Calu3 (cell line): ENCODE data around the gene BMP6. TPM values are rescaled to one million over a fixed set of nuclear protein-coding genes. Genes with fewer than 3 reads are reported as not detected.

Experiments used
- BruUV-seq: library from RNA; stranded (reverse); fragments of 400-500 nt; replicated peaks from 2 replicates; lab custom pipeline; 2021; lab: Mats Ljungman, UMichigan
- CTCF ChIA-PET: fragments of 300-600 bp; sonication (Branson Sonifier 250); formaldehyde crosslinking; loops from one replicate; lab custom pipeline; 2022; ENCODE audit warnings: antibody characterized with exemption; lab: Charles Lee
- DNase-seq: peaks from one replicate; pipeline ENCODE4 v3.0.0; 2022
- H3K27ac Mint-ChIP-seq: one replicate; pipeline ENCODE4 v1.8.0; 2022; ENCODE audit warnings: mixed read lengths; ENCODE audit not compliant: unreplicated experiment
- H3K27me3 Mint-ChIP-seq: one replicate; pipeline ENCODE4 v1.8.0; 2022; ENCODE audit warnings: mixed read lengths; ENCODE audit not compliant: unreplicated experiment
- H3K36me3 Mint-ChIP-seq: one replicate; pipeline ENCODE4 v1.8.0; 2022; ENCODE audit warnings: mild to moderate bottlenecking, moderate library complexity, mixed read lengths; ENCODE audit not compliant: insufficient read depth, unreplicated experiment
- H3K4me1 Mint-ChIP-seq: one replicate; pipeline ENCODE4 v1.8.0; 2022; ENCODE audit warnings: mild to moderate bottlenecking, low read depth, mixed read lengths; ENCODE audit not compliant: unreplicated experiment
- H3K4me3 Mint-ChIP-seq: one replicate; pipeline ENCODE4 v1.8.0; 2022; ENCODE audit warnings: mild to moderate bottlenecking, low read depth, moderate library complexity, mixed read lengths; ENCODE audit not compliant: unreplicated experiment
- H3K9me3 Mint-ChIP-seq: one replicate; pipeline ENCODE4 v1.8.0; 2022; ENCODE audit warnings: low read depth, mixed read lengths; ENCODE audit not compliant: unreplicated experiment
- intact Hi-C: fragments of 100-400 bp; cut with micrococcal nuclease; formaldehyde crosslinking; loops from one replicate; pipeline ENCODE4 v1.10.0; 2022; ENCODE audit not compliant: unreplicated experiment
- total RNA-seq: library from RNA; stranded (reverse); gene quantifications from 2 replicates; pipeline ENCODE4 v1.2.3, GENCODE V29; 2022
- TF ChIP-seq, protein P1 (sequence below): fragments of 200-600 bp; IDR thresholded peaks from one replicate; pipeline ENCODE4 v1.8.0; 2022; ENCODE audit warnings: antibody characterized with exemption; ENCODE audit not compliant: unreplicated experiment

Gene BMP6
- total RNA-seq, 1 experiment from 2014 or later, result 0.17 TPM

GRCh38 chr6:7719364-7719850 lies 6.5 kb upstream of the BMP6 start:
- peaks cover 23% of the 10 kb centered on the region for H3K27me3 Mint-ChIP-seq
- TF ChIP-seq, protein P1, sequence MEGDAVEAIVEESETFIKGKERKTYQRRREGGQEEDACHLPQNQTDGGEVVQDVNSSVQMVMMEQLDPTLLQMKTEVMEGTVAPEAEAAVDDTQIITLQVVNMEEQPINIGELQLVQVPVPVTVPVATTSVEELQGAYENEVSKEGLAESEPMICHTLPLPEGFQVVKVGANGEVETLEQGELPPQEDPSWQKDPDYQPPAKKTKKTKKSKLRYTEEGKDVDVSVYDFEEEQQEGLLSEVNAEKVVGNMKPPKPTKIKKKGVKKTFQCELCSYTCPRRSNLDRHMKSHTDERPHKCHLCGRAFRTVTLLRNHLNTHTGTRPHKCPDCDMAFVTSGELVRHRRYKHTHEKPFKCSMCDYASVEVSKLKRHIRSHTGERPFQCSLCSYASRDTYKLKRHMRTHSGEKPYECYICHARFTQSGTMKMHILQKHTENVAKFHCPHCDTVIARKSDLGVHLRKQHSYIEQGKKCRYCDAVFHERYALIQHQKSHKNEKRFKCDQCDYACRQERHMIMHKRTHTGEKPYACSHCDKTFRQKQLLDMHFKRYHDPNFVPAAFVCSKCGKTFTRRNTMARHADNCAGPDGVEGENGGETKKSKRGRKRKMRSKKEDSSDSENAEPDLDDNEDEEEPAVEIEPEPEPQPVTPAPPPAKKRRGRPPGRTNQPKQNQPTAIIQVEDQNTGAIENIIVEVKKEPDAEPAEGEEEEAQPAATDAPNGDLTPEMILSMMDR, result no peak
- no peaks in the 10 kb centered on the region for H3K9me3 Mint-ChIP-seq
- no peaks in the 10 kb centered on the region for H3K4me1 Mint-ChIP-seq
- DNase-seq, result no peak
- no peaks in the 10 kb centered on the region for H3K36me3 Mint-ChIP-seq
- CTCF ChIA-PET, result no interaction called here
- intact Hi-C loops, result no loop called here
- BruUV-seq, result no TSS peak
- H3K27ac Mint-ChIP-seq, result no peak overlapping the region
- no peak overlapping the region for H3K4me3 Mint-ChIP-seq

DNA sequence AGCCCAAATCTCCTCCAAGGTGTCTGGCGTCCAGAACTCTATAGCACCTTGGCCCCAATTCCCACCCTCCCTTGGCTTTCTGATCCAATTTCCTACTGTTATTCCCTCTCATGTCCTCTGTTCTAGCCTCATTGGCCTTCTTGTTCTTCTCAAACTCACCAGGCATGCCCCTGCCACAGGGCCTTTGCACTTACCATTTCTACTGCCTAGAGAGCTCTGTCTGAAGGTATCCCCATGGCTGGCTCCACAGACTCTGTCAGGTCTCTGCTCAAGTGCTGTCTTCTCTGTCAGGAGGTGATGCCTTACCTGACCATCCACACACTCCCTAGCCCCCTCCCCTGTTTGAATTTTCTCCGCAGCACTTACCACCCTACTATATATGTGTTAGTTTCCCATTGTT lies 5.6 kb upstream of the BMP6 start:
- CTCF ChIA-PET, result no interaction called here
- Mint-ChIP-seq H3K4me1 (no peaks in the 10 kb centered on the region), H3K36me3 (no peaks in the 10 kb centered on the region), H3K27ac (no peak overlapping the region), H3K4me3 (no peak overlapping the region), H3K9me3 (no peaks in the 10 kb centered on the region), H3K27me3 (peaks cover 32% of the 10 kb centered on the region)
- intact Hi-C loops, result loop anchor here (5.0 to 10.0 kb wide), 2 partner anchors 164 to 497 kb away; no protein-coding TSS in a partner anchor
- BruUV-seq, result no TSS peak
- no peak for DNase-seq
- TF ChIP-seq, protein P1, result no peak

DNA sequence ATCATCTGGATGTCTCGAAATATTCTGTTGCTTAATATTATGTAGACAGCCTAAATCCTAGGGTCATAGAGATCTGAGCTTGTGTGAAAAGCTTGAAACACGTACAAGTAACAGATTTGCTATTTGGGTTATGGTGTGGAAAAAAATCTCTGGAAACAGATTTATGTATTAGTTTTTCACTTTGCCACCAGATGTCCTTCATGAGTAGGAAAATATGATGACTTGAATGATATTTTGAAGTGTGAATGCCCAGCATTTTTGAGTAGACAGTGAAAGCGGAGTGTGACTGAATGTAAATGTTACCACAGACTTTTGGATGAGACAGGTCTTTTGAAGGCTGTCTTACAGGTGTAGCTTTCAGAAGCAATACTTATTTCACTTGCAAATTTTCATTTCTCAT lies 4.2 kb upstream of the BMP6 start:
- H3K27me3 Mint-ChIP-seq, result peaks cover 45% of the 10 kb centered on the region
- no TSS peak for BruUV-seq
- CTCF ChIA-PET, result interaction anchor here (0.6 kb wide), 1 partner anchor 338 kb away, joined by 3 read pairs; no protein-coding TSS in a partner anchor

DNA sequence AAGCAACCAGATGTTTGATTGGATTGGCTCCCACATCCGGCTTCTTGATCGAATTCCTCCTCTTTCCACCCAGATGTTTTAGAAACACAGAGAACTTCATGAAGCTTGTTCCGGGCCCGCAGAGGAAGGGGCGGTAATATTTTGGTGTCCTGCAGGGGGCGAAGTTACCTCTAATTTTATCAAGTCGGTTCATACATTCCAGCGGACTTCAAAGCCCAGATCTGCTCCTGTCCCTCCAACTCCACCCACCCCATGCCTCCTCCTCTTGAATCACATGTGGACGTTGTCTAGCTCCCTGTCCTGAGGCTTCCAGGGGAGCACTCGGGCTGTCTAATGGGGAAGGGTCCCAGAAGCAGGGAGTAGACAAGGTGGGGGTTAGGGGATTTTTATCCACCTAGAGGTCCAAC lies 2.9 kb upstream of the BMP6 start:
- TF ChIP-seq, protein P1, result peak; percentile 14
- H3K4me1 Mint-ChIP-seq, result no peaks in the 10 kb centered on the region
- DNase-seq, result peak; percentile 68
- BruUV-seq, result no TSS peak
- peaks cover 52% of the 10 kb centered on the region for H3K27me3 Mint-ChIP-seq
- no peak overlapping the region for H3K27ac Mint-ChIP-seq
- CTCF ChIA-PET, result interaction anchor here (1.0 to 1.5 kb wide), 2 partner anchors 283 to 336 kb away, joined by 3 to 11 read pairs; no protein-coding TSS in a partner anchor
- H3K4me3 Mint-ChIP-seq, result no peak overlapping the region
- intact Hi-C loops, result loop anchor here (1.0 to 10.0 kb wide), 5 partner anchors 162 to 494 kb away; no protein-coding TSS in a partner anchor
- no peaks in the 10 kb centered on the region for H3K9me3 Mint-ChIP-seq
- peaks cover 7% of the 10 kb centered on the region for H3K36me3 Mint-ChIP-seq

More for the DNA sequence above, 4.2 kb upstream of the BMP6 start:
- no peak for DNase-seq
- intact Hi-C loops, result loop anchor here (2.0 to 10.0 kb wide), 3 partner anchors 163 to 496 kb away; no protein-coding TSS in a partner anchor
- Mint-ChIP-seq H3K4me3 (no peak overlapping the region), H3K36me3 (peaks cover 7% of the 10 kb centered on the region), H3K9me3 (no peaks in the 10 kb centered on the region), H3K27ac (no peak overlapping the region), H3K4me1 (no peaks in the 10 kb centered on the region)
- TF ChIP-seq, protein P1, result no peak
